ENCODE results near the gene FILIP1.

FILIP1 gene

DNA sequence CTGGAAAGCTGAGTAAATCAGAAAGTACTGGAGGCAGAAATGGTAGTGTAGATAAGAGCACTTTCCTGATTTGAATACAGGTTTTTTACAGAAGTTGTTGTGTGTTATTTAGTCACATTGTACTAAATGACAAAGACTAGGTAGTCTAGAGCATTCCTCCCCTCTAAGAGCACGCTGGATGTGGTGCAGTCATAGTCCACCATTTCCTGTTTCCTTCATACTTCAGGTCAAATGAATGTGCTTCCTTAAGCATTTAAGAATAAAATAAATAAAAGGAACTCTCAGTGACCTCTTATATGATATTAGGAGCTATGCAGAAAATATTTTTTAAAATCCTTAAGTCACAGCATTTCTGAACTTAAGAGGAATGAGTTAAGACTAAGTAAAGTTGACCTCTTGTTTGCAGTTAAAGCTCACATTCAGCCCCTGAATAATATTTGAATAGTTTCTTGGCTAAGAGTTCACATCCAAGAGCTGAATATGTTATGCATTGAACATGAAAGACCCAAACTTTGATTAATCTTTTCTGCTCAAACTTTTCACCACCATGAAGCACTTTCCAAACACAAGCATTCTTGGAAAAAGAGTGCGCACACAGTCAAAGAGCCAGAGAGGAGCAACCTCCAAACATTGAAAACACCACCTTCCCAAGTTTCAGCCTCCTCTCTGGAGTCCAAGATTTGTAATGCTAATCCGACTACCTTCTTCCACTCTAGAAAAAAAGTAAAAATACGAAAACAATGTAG lies 155.6 kb downstream of the FILIP1 start:
- no peak for DNase-seq (ENCODE audit: low read depth)
- no peak overlapping the region for H3K4me3 ChIP-seq (ENCODE audit: low read depth, low read length)
- TF ChIP-seq, protein P1, sequence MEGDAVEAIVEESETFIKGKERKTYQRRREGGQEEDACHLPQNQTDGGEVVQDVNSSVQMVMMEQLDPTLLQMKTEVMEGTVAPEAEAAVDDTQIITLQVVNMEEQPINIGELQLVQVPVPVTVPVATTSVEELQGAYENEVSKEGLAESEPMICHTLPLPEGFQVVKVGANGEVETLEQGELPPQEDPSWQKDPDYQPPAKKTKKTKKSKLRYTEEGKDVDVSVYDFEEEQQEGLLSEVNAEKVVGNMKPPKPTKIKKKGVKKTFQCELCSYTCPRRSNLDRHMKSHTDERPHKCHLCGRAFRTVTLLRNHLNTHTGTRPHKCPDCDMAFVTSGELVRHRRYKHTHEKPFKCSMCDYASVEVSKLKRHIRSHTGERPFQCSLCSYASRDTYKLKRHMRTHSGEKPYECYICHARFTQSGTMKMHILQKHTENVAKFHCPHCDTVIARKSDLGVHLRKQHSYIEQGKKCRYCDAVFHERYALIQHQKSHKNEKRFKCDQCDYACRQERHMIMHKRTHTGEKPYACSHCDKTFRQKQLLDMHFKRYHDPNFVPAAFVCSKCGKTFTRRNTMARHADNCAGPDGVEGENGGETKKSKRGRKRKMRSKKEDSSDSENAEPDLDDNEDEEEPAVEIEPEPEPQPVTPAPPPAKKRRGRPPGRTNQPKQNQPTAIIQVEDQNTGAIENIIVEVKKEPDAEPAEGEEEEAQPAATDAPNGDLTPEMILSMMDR (IDR thresholded peaks at IDR 0.05; ENCODE audit: control insufficient read depth, extremely low read depth, insufficient read depth): no peak

DNA sequence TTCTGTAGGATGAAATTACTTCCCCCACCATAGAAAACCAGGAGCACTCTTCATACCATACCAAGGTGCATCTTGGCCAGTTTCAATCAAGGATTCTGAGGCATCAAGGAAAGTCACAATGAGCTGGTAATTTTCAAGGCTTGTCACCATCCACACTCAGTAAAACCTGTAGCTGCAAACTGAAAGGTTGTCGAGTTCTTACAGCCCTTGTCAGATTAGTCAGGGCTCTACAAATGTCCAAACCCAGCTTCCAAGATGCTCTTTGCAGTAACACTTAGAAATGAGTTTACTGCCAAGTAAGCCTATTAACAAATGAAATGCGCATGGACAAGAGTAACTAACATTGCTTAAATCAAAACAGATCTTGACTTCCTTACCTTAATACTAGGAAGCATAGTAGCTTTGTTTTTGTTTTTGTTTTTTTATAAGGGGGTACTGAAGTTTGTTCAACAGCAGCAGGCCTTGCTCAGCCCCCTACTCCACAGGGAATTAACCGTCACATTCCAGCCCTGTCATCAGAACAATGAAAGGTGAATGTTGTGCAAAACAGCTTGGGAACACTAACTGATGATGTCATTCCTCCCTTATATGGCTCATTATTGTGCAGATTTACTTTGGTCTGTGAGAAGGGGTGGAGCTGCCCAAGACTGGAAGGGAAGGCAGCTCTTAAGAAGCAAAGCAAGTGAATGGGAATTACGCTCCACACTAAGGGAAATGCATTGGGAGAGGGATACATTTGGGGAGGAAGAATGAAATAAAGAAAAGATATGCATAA lies 159.1 kb downstream of the FILIP1 start:
- H3K4me3 ChIP-seq (ENCODE audit: low read depth, low read length): no peak overlapping the region
- DNase-seq (ENCODE audit: low read depth): no peak
- TF ChIP-seq, protein P1 (IDR thresholded peaks at IDR 0.05; ENCODE audit: control insufficient read depth, extremely low read depth, insufficient read depth): no peak

DNA sequence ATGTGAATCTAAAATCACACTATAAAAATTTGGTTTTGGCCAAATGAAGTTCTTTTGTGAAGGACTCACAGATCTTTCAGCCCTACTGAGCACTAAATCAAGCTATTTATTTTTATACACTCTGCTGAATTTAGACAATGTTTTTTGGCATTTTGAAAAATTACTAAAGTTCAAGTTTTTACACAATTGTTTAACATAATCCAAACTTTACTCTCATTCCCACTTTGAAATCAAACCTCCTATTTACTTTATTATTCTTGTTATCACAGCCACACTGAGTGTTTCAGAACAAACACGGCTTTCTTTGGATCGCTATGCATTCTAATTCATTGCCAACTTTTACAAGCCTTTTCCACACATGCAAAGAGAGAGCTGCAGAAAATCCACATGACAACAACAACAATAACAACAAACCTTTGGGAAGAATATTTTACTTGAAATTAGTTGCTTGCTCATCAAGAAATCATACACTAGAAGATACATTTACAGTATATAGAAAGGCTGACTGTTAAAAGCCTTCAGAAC lies 159.9 kb downstream of the FILIP1 start:
- TF ChIP-seq, protein P1 (IDR thresholded peaks at IDR 0.05; ENCODE audit: control insufficient read depth, extremely low read depth, insufficient read depth): no peak
- H3K4me3 ChIP-seq (ENCODE audit: low read depth, low read length): no peak overlapping the region
- DNase-seq (ENCODE audit: low read depth): no peak

DNA sequence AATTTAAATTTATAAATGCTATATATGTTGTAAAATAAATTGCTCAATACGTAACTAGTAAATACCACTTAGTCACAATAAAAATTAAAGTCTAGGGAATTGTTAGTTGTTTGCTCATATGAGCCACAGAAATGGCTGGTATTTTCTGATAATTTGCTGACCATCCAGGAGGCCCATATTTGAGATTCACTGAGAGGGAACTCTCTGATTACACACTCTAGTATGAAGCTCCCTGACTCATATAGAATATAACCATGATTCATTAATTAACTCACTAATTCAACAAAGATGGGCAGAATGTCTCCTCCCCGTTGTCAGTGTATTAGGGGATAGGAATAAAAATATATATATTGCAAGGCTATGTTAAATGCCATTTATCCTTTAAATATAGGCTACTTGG lies 162.4 kb downstream of the FILIP1 start:
- H3K4me3 ChIP-seq (ENCODE audit: low read depth, low read length): no peak overlapping the region
- TF ChIP-seq, protein P1 (IDR thresholded peaks at IDR 0.05; ENCODE audit: control insufficient read depth, extremely low read depth, insufficient read depth): no peak
- DNase-seq (ENCODE audit: low read depth): no peak

DNA sequence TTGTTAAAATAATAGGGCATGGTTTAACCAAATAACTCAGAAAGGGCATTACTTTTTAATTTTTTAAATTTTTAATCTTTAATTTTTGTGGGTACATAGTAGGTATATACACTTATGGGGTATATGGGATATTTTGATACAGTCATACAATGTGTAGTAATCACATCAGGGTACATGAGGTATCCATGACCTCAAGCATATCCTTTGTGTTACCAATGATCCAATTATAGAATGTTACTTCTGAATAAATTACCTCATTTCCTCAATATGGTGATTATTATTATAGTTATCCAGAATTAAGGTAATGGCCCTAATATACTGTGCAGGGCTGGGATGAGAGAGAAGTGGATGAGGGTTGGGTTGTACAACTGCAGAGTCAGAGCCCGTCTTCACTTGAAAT lies 163.9 kb downstream of the FILIP1 start:
- DNase-seq (ENCODE audit: low read depth): no peak
- TF ChIP-seq, protein P1 (IDR thresholded peaks at IDR 0.05; ENCODE audit: control insufficient read depth, extremely low read depth, insufficient read depth): no peak
- H3K4me3 ChIP-seq (ENCODE audit: low read depth, low read length): no peak overlapping the region

DNA sequence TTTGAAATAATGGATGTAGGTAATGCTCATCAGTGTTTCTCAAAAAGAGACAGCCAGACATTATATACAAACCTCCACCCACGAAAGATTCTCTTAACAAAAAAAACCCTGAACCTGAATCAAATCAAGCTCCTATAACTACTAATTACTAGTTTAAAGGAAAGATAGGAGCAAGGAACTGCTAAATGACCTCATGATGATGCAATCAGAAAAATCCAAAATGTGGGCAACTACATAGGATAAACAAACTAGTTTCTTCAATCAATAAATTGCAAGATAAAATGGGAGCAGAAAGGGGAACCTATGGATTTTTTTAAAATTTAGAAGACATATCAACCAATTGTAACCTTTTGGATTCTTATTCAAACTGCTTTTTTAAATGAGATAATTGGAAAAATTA lies 165.8 kb downstream of the FILIP1 start:
- TF ChIP-seq, protein P1 (IDR thresholded peaks at IDR 0.05; ENCODE audit: control insufficient read depth, extremely low read depth, insufficient read depth): no peak
- DNase-seq (ENCODE audit: low read depth): no peak
- no peak overlapping the region for H3K4me3 ChIP-seq (ENCODE audit: low read depth, low read length)

All from LNCaP clone FGC (cell line).